HL-60/S4 treated with retinoic acid at 250 ng/mL for 4 days and 3 days (cell line): ENCODE measurements around the gene FRMD5.

Experiments used
- in situ Hi-C: fragments of 300-500 bp; cut with MboI; formaldehyde crosslinking; loops from 2 replicates; pipeline ENCODE4 v1.7.0; 2022; ENCODE audit warnings: low sequenced_read_pairs

FRMD5 gene

DNA sequence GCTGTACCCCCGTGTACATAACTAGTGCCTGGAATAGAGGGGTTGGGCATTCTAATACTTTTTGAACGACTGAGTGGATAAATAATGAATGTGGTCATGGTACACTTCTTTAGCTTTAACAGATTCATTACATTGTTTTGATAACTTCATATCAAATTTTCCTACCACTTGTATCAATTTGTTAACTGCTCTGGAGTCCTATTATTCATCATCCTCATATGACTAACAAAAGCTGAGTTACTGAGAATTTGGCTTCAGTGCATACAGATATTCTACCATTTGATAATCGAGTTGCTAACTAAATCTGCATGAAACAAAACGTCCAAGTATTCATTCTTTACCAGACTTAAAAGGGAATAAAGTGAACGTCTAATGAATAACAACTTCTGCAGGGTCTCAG is 31.7 kb downstream of the FRMD5 start:
- in situ Hi-C loops, result no loop called here

DNA sequence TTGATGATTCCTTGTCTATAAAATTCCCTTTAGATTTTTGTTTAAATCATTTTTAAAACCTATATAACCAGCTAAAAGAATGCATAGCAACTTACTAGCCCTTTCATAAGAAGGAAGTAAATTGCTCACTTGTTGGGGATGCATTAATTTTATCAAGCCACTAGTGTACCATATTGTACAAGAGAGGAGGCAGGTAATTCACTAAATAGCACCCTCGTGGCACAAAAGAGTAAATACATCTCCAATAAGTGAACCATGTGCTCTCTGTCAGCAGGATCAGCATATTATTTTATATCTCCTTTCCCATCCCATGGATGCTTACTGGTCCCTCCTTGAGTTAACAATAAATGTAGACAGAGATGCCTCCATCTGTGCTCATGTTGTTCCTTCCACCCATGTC is 34.3 kb downstream of the FRMD5 start:
- in situ Hi-C loops, result no loop called here

DNA sequence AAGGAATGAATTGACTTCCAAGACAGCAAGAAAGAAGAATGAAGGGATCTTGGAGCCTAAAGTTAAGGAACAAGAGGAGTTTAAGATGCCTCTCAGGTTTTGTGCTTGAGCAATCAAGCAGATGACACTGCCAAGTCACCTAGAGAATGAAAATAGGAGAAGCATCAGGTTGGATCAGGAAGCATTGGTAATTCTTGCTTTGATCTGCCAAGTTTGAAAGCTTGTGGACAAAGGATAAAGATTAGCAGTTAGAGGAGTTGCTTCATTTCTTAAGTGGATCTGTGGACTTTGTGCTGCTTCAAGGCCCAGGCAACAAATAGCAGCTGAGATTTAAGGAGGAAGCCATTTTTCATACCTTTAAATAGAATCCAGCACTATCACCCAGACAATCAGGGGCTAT is 35.6 kb downstream of the FRMD5 start:
- in situ Hi-C loops, result no loop called here

DNA sequence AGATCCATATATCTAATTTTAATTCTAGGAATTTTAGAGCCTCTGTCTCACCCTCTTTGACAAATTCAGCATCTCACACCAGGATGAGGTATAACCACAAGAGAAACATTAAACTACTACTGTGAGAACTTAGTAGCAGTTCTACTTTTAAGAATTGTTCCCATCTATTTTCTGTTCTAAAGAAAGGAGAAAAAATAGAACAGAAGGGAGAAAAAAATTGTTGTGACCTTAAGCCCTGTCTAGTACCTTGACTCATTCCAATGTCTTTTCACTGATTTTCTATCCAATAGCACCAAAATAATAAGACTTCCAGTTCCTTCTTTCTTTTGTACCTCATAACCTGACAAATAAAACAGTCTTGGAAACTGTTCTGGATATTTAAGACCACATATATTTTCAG is 37.0 kb downstream of the FRMD5 start:
- in situ Hi-C loops, result no loop called here

DNA sequence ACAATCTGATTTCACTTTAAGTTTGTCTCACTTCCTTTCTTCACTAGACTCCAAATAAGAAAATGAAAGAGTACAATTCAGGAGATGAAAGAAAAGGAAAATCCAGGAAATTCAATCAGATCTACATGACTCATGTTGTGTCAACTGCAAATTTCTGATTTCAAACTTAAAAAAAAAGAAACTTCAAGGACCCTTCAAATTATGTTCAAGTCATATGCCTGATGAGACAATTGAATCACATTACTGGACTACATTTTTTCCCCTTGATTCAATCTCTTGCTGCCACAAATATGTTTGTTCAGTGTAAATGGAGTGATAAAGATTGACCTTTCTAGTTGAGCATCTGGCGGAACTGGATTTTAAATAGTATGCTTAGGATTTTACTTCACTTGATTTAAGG is 37.4 kb downstream of the FRMD5 start:
- in situ Hi-C loops, result no loop called here

DNA sequence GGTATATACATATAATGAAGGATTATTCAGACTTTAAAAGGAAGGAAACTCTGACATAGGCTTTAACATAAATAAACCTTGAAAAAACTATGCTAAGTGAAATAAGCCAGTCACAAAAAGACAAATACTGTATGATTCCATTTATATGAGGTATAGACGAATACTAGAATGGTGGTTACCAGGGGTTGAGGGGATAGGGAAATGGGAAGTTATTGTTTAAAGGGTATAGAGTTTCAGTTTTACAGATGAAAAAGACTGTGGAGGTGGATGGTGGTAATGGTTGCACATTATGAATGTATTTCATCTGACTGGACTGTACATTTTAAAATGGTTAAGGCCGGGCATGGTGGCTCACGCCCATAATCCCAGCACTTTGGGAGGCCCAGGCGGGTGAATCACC is 41.7 kb downstream of the FRMD5 start:
- in situ Hi-C loops, result no loop called here

DNA sequence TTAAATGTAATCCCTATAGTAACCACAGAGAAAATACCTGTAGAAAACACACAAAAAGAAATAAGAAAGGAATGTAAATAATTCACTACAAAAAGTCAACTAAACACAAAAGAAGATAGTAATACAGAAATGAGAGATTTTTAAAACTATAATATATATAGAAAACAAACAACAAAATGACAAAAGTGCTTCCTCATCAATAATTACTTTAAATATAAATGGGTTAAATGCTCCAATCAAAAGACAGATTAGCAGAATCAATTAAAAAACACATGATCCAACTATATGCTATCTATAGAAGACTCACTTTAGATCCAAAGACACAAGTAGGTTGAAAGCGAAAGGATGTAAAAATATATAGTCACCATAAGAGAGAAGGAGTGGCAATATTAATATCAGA is 45.8 kb downstream of the FRMD5 start:
- in situ Hi-C loops, result no loop called here

DNA sequence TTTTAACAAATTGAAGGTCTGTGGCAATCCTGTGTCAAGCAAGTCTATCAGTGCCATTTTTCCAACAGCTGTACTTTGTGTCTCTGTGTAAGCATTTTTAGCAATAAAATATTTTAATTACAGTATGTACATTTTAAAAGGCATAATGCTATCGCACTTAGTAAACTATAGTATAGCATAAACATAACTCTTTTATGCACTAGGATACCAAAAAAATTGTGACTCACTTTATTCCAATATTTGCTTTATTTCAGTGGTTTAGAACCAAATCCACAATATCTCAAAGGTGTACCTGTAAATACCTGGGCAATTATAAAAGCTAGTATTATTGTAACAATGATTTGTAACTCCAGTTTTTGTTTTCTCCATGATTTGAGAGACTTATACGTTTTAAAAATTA is 46.5 kb downstream of the FRMD5 start:
- in situ Hi-C loops, result no loop called here

DNA sequence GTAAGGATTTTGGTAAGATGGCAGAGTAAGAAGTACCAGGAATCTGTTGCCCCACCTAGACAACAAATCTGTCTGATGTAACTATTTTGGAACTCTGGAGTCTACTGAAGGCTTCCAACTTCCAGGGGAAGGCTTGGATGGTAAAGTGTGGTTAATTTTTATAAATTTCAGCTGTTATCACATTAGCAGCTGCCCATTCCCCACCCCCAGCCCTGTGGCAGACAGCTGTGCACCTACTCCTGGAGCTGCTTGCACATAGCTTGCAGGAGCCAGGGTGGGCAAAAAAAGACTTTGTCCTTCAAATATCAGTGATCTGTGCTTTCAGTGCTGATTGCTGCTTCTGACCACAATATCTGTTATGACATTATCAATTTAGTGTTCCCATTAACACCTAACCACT is 47.4 kb downstream of the FRMD5 start:
- in situ Hi-C loops, result no loop called here

DNA sequence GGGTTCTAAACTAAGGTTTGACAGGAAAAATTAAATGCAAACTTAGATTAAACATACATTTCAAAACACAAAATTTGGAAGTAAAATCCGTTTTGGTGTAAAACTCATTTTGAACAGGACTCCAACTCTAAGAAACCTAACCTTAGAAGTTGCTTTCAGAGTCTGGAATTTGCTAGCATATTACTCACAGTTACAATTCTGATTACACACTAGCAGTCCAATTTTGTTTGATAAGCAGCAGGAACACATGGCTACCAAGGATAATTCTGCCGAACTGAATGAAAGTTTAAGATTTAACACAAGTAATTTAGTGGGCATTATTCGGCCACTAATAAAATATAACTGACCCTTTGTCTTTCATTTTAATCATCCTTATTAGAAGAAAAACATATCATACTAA is 49.6 kb downstream of the FRMD5 start:
- in situ Hi-C loops, result no loop called here

DNA sequence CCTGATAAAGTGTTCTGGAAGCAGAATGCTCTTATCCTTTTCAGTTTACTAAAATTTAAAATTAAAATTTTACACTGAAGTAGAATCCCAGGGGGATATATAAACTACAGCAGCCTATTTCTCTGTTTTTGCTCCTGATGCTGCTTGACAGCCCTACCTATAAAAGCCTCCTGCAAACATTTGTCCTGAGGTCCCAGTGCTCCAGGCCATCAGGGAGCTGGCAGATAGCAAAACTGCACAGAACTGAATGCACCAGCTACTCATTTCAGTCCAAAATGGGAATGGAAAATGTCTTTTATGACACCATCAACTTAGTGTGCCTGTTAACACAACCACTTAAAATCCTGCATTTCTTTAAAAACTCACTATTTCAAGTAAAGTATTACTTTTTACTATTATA is 50.1 kb downstream of the FRMD5 start:
- in situ Hi-C loops, result no loop called here

DNA sequence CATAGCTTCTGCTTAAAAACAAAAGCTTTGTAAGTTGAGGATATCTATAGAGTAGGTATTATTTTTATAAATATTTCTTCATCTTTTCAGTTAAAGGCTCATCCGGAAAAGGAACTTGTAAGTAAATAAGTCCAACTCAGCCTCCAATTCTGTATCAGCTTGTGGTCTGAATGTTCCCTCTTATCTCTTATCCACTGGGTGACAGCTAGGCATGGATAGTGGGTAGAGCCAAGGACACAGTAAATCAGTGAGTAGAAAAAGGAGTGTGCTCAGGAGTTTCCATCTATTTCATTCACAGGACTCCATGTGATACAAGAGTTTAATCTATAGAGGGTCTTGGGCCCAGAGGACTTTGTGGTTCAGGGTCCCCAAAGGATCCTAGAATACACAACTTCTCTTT is 50.9 kb downstream of the FRMD5 start:
- in situ Hi-C loops, result no loop called here

DNA sequence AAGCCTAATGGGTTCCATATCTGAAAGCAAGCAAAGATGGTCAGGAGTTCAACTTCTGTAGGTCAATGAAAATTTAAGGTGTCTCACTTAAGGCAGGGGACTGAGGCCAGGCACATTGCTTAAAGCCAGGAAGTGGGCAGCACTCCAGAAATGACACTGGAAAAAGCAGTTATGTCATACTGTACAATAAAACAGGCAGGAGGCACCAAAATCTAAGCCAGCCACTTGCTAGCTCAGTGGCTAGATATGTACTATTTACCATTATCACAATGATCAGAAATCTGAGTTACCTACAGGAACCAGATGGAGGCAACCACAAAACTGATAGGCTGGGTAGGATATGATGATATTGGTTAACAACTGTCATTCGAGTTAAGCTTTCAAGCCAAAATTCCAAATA is 57.3 kb downstream of the FRMD5 start:
- in situ Hi-C loops, result no loop called here

DNA sequence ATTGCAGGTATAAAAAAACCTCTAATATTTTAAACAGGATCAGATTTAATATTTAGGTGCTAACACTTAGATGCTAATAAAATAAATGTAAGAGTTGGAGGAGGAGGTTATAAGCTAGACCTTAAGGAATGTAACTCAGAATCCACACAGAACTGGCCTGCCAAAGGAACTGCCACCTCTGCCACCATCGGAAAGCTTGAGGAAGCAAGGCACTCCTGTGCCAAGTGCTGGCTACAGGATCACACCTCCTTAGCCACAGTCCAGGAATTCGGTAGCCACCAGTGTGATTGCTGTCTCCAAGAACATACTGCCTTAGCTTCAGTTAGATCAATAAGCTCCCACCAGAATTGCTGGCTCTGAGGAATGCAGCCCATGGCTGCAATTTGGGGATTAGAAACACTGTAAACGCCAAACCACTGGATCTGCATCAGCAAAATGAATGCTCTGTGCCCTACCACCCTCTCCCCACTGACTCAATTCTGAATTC is 58.0 kb downstream of the FRMD5 start:
- in situ Hi-C loops, result no loop called here

DNA sequence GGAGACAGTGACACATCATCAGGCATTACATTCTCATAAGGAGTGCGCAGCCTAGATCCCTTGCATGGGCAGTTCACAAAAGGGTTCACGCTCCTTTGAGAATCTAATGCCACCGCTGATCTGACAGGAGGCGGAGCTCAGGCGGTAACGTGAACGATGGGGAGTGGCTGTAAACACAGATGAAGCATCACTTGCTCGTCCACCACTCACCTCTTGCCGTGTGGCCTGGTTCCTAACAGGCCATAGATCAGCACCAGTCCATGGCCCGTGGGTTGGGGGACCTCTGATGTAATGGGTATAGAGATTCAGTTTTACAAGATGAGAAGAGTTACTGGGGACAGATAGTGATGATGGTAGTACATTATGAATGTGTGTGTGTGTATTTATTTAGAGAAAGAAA is 63.0 kb downstream of the FRMD5 start:
- in situ Hi-C loops, result no loop called here

DNA sequence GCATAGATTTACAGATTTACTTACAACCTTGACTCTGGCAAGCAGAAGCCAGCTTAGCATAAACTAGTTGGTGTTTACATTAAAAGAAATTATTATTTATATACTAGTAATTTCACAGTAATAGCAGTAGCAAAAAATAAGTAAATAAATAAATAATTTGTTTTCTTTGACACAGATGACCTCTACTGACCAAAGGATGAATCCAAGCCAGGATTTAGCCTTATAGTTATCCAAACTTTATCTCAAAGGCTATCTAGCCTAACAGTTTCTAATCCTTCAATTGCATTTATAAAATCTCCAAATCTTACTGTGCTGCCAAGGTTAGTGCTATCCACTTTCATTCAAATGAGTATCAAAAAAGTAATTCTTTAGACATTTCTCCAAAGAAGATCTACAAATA is 64.3 kb downstream of the FRMD5 start:
- in situ Hi-C loops, result no loop called here

DNA sequence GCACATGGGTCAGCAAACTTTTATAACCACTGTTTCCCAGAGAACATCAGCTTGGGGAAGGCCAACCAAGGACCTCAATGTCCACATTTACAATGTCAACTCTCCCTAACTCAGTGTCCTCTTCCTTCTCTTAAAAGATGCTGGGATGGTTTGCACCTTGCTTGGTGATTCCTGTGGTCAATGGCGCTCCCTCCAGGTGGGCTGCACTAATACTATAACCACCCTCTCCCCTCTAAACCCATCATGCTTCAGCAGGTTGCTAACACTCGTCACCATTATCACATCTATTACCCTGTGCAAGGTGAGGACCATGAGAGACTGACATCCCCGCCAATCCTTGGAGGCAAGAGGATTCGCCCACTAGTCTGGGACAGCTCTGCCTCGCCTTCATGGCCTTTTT is 65.2 kb downstream of the FRMD5 start:
- in situ Hi-C loops, result no loop called here

DNA sequence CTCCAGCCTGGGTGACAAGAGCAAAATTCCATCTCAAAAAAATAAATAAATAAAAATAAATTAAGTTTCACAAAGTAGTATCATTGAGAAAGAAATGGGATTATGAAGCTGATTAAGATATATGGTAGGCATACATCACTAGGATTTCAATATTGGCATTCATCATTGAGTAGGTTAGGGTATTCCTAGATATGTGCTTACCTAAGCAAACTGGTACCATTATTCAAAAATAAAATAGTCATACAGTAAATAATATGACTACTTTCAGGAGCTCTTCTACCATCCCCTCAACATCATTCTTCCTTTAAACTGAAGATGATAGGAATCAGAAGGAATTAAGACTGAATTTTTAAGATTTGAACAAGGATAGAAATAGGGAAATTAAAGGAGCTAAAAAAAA is 66.6 kb downstream of the FRMD5 start:
- in situ Hi-C loops, result no loop called here

DNA sequence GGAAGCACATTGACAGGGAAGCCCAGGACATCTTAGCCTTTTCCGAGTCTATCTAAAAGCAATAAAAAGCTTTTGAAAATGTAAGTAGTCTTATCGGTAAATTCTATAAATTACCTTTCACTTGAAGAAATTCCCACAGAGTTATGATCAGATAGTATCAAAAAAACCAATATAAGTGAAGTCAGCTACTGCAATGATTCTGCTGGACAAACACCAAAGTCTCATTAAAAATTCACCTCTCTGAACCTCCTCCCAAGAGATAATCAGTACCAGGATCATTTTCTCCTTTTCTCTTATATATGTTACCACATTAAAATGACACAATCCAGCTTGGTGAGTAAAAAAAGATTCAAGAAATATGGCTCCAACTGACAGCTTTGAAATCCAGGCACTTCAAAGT is 69.2 kb downstream of the FRMD5 start:
- in situ Hi-C loops, result no loop called here

DNA sequence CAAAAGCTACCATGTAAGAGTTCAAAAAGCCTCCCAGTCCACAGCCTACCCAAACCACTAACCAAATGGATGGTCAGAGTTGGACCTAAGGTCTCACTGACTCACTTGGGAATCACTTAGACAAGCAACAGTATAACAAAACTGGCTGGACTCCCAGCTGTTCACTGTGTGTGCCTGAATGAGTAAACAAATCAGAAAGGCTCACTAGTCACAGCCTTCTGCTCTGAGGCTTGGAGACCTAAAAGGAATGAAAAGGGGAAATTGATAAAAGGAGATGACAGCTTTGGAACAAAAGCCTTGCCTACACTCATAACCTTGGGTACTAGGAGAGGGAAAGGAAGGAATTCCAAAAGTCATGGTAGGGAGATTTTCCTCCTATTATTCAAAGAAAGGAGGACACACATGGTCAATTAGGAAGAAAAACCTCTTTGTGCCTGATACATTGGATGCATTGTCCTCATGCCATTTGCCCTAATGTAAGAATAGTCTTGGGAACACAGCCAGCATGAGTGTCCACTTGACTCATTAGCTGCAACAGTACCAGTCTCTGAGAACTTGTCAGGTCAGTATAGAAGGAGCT is 92.3 kb downstream of the FRMD5 start:
- in situ Hi-C loops, result no loop called here

DNA sequence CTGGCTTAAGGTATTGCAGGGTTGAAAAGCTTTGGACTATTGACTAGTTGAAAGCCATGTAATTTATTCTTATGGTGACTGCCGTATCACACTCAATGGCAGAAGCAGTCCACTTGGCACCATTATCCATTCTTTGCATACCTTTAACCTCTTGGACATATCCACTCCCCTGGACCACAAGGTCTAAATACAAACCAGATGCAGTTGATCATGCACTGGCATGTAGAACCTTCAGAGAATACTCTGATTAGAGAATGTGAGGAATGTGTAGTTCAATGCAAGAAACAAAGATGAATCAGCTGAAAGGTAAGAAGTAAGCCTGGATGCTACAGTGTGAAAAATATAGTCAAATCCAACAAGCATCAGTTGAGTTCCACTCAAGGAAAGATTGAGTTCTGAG is 93.1 kb downstream of the FRMD5 start:
- in situ Hi-C loops, result no loop called here

DNA sequence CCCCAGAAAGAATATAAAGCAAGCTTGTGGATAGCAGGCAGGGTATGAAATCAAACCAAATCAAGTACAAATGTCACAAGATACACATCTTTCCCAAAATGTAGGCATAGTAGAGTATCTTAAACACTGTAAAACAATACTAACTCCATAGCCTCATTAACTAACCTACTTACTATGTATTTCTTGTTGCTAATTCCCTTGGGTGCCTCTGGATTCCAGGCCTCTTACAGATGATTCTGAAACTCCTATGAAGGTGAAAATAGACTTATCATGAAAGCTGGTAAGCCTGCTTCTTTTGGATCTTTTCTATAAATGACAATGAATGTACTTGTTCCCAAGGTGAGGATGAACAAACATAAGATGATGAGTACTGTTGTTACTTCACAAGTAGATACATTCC is 93.8 kb downstream of the FRMD5 start:
- in situ Hi-C loops, result no loop called here

DNA sequence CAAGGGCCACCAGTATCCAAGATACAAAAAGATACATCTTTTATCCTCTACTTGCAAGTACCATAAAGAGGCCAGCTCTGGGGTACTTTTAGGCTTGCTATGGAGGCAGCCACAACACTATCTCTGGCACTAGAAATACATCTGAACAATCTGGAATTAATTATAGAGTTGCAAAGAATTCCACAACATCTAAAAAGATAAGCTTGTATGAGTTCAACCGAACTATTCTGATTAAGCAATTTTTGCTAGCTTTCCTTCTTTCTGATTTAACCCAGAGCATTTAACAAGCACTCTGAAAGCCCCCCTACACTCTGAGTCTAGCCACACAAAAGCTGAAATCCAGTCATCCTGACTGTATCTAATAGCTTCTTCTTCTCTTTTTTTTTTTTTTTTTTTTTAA is 95.4 kb downstream of the FRMD5 start:
- in situ Hi-C loops, result no loop called here

DNA sequence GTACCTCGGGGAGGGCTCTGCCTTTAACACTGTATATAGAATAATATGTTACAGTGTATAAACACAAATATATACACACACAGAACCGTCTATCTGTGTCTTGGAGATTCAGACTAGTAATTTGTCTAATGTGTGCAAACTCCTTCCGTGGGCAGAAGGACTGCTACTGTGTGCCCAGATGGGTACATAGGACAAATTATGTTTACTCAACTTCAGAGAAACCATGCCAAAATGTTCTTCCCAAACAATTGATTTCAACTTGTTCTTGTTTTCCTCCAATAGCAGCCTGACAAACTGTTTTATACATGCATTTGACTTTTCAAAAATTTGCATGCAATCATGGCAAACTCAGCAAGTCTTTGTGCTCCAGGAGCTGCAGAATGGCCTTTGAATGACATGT is 97.5 kb downstream of the FRMD5 start:
- in situ Hi-C loops, result no loop called here
